IMR-90 (cell line): ENCODE data around the gene BLMH. TPM values are rescaled to one million over a fixed set of nuclear protein-coding genes. Genes with fewer than 3 reads are reported as not detected.

Source experiments
- ATAC-seq: fragments of 200-7000 bp; cut with Tn5 transposase; 2 replicates; pipeline ENCODE4 v1.9.1; 2020; ENCODE audit warnings: low read depth, mild to moderate bottlenecking, moderate library complexity
- BruUV-seq: library from RNA; stranded (reverse); fragments of 400-500 nt; replicated peaks from 2 replicates; lab custom pipeline; 2021; lab: Mats Ljungman, UMichigan
- CTCF ChIA-PET: fragments of 300-600 bp; formaldehyde crosslinking; extraction: SDS; loops from one replicate; lab custom pipeline; 2021; ENCODE audit warnings: antibody characterized with exemption; lab: Yijun Ruan, JAX
- POLR2A ChIA-PET: fragments of 300-600 bp; sonication (Branson Sonifier 250); formaldehyde crosslinking; loops from one replicate; lab custom pipeline; 2022; ENCODE audit warnings: antibody characterized with exemption; ENCODE audit not compliant: unreplicated experiment; lab: Charles Lee
- DNase-seq: peaks from one replicate; pipeline ENCODE4 v3.0.0; 2013
- H2AFZ ChIP-seq: replicated peaks from 2 replicates; pipeline ENCODE3; 2013; ENCODE audit warnings: low read length, mild to moderate bottlenecking; ENCODE audit not compliant: poor library complexity
- H2AK5ac ChIP-seq: 2 replicates; pipeline ENCODE4 v1.6.1; 2013; ENCODE audit warnings: low read depth, low read length, inconsistent platforms
- H2AK9ac ChIP-seq: replicated peaks from 2 replicates; pipeline ENCODE3; 2013; ENCODE audit warnings: mild to moderate bottlenecking, low read depth, low read length, moderate library complexity; ENCODE audit not compliant: poor library complexity
- H2BK120ac ChIP-seq: 2 replicates; pipeline ENCODE4 v1.6.1; 2013; ENCODE audit warnings: low read depth, low read length, inconsistent platforms
- H2BK15ac ChIP-seq: 3 replicates; pipeline ENCODE4 v1.6.1; 2013; ENCODE audit warnings: low read depth, low read length, inconsistent platforms
- H2BK20ac ChIP-seq: 2 replicates; pipeline ENCODE4 v1.6.1; 2013; ENCODE audit warnings: low read depth, mild to moderate bottlenecking, inconsistent platforms, low read length, moderate library complexity
- H2BK5ac ChIP-seq: 2 replicates; pipeline ENCODE4 v1.6.1; 2013; ENCODE audit warnings: mild to moderate bottlenecking, low read depth, low read length, inconsistent platforms; ENCODE audit not compliant: poor library complexity, severe bottlenecking
- H3K14ac ChIP-seq: replicated peaks from 2 replicates; pipeline ENCODE4 v1.6.1; 2013; ENCODE audit warnings: low read depth, low read length, inconsistent platforms
- H3K18ac ChIP-seq: 2 replicates; pipeline ENCODE4 v1.6.1; 2013; ENCODE audit warnings: low read depth, low read length, control low read depth
- H3K23ac ChIP-seq: 2 replicates; pipeline ENCODE4 v1.6.1; 2013; ENCODE audit warnings: low read depth, low read length, inconsistent platforms
- H3K27ac ChIP-seq: 2 replicates; pipeline ENCODE4 v1.5.1; 2013; ENCODE audit warnings: mild to moderate bottlenecking, control low read depth, low read length; ENCODE audit not compliant: insufficient read depth
- H3K27me3 ChIP-seq: 2 replicates; pipeline ENCODE4 v1.6.1; 2013; ENCODE audit warnings: low read length; ENCODE audit not compliant: control insufficient read depth, insufficient read depth
- H3K36me3 ChIP-seq: 2 replicates; pipeline ENCODE4 v1.6.1; 2013; ENCODE audit warnings: low read length, mixed read lengths; ENCODE audit not compliant: control insufficient read depth, insufficient read depth
- H3K4ac ChIP-seq: 2 replicates; pipeline ENCODE4 v1.6.1; 2013; ENCODE audit warnings: low read depth, low read length, inconsistent platforms
- H3K4me1 ChIP-seq: 2 replicates; pipeline ENCODE4 v1.6.1; 2013; ENCODE audit warnings: low read length, mixed read lengths; ENCODE audit not compliant: control insufficient read depth, insufficient read depth
- H3K4me2 ChIP-seq: 2 replicates; pipeline ENCODE4 v1.6.1; 2013; ENCODE audit warnings: low read depth, mild to moderate bottlenecking, control low read depth, low read length, moderate library complexity
- H3K4me3 ChIP-seq: 2 replicates; pipeline ENCODE4 v1.5.1; 2013; ENCODE audit warnings: low read depth, mild to moderate bottlenecking, control low read depth, low read length, moderate library complexity; ENCODE audit not compliant: insufficient read depth
- H3K56ac ChIP-seq: 2 replicates; pipeline ENCODE4 v1.6.1; 2013; ENCODE audit warnings: low read length, inconsistent platforms; ENCODE audit not compliant: insufficient read depth; ENCODE audit errors: extremely low read depth
- H3K79me1 ChIP-seq, 2 experiments: 2 replicates each; pipeline ENCODE4 v1.6.1; 2013; ENCODE audit warnings: low read length in 2 of 2, inconsistent platforms in 1 of 2, low read depth in 1 of 2
- H3K9ac ChIP-seq: 2 replicates; pipeline ENCODE4 v1.6.1; 2013; ENCODE audit warnings: low read depth, low read length, control low read depth
- H3K9me1 ChIP-seq: 2 replicates; pipeline ENCODE4 v1.6.1; 2013; ENCODE audit warnings: low read length, inconsistent platforms; ENCODE audit not compliant: insufficient read depth
- H3K9me3 ChIP-seq: 2 replicates; pipeline ENCODE4 v1.6.1; 2013; ENCODE audit warnings: low read length; ENCODE audit not compliant: control insufficient read depth, insufficient read depth
- H4K20me1 ChIP-seq: 2 replicates; pipeline ENCODE4 v1.6.1; 2013; ENCODE audit warnings: low read length, inconsistent platforms; ENCODE audit not compliant: insufficient read depth
- H4K5ac ChIP-seq: 2 replicates; pipeline ENCODE4 v1.6.1; 2013; ENCODE audit warnings: mild to moderate bottlenecking, low read depth, low read length, control low read depth
- H4K8ac ChIP-seq, 2 experiments: 2 replicates each; pipeline ENCODE4 v1.6.1; 2013; ENCODE audit warnings: low read depth in 2 of 2, low read length in 2 of 2, control low read depth in 1 of 2, inconsistent platforms in 1 of 2
- H4K91ac ChIP-seq: 2 replicates; pipeline ENCODE4 v1.6.1; 2013; ENCODE audit warnings: low read depth, low read length, inconsistent platforms; ENCODE audit not compliant: insufficient read depth
- BHLHE40 ChIP-seq: fragments of 150-350 bp; IDR thresholded peaks from 2 replicates; pipeline ENCODE4 v1.6.1; 2016; ENCODE audit warnings: mild to moderate bottlenecking, low read depth, low read length
- CEBPB ChIP-seq: IDR thresholded peaks from 2 replicates; pipeline ENCODE4 v1.6.1; 2012; ENCODE audit warnings: low read depth, low read length, improper control_type of control experiment
- CHD1 ChIP-seq: IDR thresholded peaks from 2 replicates; pipeline ENCODE4 v1.6.1; 2012; ENCODE audit warnings: low read depth, low read length, improper control_type of control experiment
- FOS ChIP-seq: fragments of 150-350 bp; IDR thresholded peaks from 2 replicates; pipeline ENCODE4 v1.6.1; 2016; ENCODE audit warnings: low read depth, low read length
- MAFK ChIP-seq: IDR thresholded peaks from 2 replicates; pipeline ENCODE4 v1.6.1; 2012; ENCODE audit warnings: low read depth, low read length, improper control_type of control experiment
- MAZ ChIP-seq: IDR thresholded peaks from 2 replicates; pipeline ENCODE4 v1.6.1; 2012; ENCODE audit warnings: low read depth, mild to moderate bottlenecking, low read length, improper control_type of control experiment, moderate library complexity, borderline replicate concordance
- MXI1 ChIP-seq: IDR thresholded peaks from 2 replicates; pipeline ENCODE4 v1.6.1; 2012; ENCODE audit warnings: low read depth, mild to moderate bottlenecking, low read length, moderate library complexity, borderline replicate concordance
- NFE2L2 ChIP-seq: fragments of 150-350 bp; IDR thresholded peaks from 2 replicates; pipeline ENCODE4 v1.6.1; 2016; ENCODE audit warnings: low read depth, mild to moderate bottlenecking, low read length
- POLR2A ChIP-seq: IDR thresholded peaks from 2 replicates; pipeline ENCODE4 v1.6.1; 2012; ENCODE audit warnings: mild to moderate bottlenecking, low read depth, low read length
- RAD21 ChIP-seq: IDR thresholded peaks from 2 replicates; pipeline ENCODE4 v1.6.1; 2012; ENCODE audit warnings: low read length, improper control_type of control experiment
- RCOR1 ChIP-seq: IDR thresholded peaks from 2 replicates; pipeline ENCODE4 v1.6.1; 2012; ENCODE audit warnings: mild to moderate bottlenecking, low read length, improper control_type of control experiment; ENCODE audit not compliant: insufficient replicate concordance
- RFX5 ChIP-seq: IDR thresholded peaks from 2 replicates; pipeline ENCODE4 v1.8.0; 2012; ENCODE audit warnings: low read depth, mild to moderate bottlenecking, low read length, moderate library complexity
- SMC3 ChIP-seq: fragments of 150-350 bp; IDR thresholded peaks from 2 replicates; pipeline ENCODE4 v1.6.1; 2016; ENCODE audit warnings: low read depth, mild to moderate bottlenecking, antibody characterized with exemption, low read length, moderate library complexity
- WGBS, 2 experiments: methylation state at CpG; one replicate each; pipeline versions ENCODE4 v1.1.5 to v1.1.7; 2013; ENCODE audit warnings: missing lambda C conversion rate in 2 of 2; ENCODE audit not compliant: insufficient read length in 1 of 2; ENCODE audit errors: extremely low coverage in 2 of 2; 5-methylcytosine and 5-hydroxymethylcytosine counted together
- dilution Hi-C: fragments of 300-500 bp; cut with HindIII; formaldehyde crosslinking; loops from one replicate; pipeline ENCODE4 v1.14.3; 2018; ENCODE audit warnings: low sequenced_read_pairs; ENCODE audit not compliant: unreplicated experiment
- in situ Hi-C: fragments of 300-500 bp; cut with MboI; formaldehyde crosslinking; loops from 3 replicates; pipeline ENCODE4 v1.14.3; 2019; ENCODE audit warnings: low sequenced_read_pairs, inconsistent platforms, mixed read lengths
- intact Hi-C: fragments of 100-400 bp; cut with micrococcal nuclease; formaldehyde crosslinking; loops from 2 replicates; pipeline ENCODE4 v1.10.0; 2022
- polyA plus RNA-seq, 3 experiments: library from polyadenylated mRNA; depleted of rRNA; stranded (reverse); fragments of >200 nt; gene quantifications; 2 replicates each; pipeline ENCODE4 v1.2.3, GENCODE V29; 2012; ENCODE audit warnings: low replicate concordance in 1 of 3
- total RNA-seq: library from RNA; depleted of rRNA; stranded (reverse); fragments of >200 nt; gene quantifications from 2 replicates; pipeline ENCODE4 v1.2.3, GENCODE V29; 2012
- TF ChIP-seq, protein P1 (sequence below): fragments of 150-350 bp; IDR thresholded peaks from 2 replicates; pipeline ENCODE4 v1.6.1; 2016; ENCODE audit warnings: low read depth, mild to moderate bottlenecking, low read length, moderate library complexity, borderline replicate concordance
- TF ChIP-seq, protein P2 (sequence below): fragments of 150-350 bp; IDR thresholded peaks from 2 replicates; pipeline ENCODE4 v1.6.1; 2017; ENCODE audit warnings: mild to moderate bottlenecking, antibody characterized with exemption, low read length, low read depth
- TF ChIP-seq, protein P3 (sequence below): conservative IDR thresholded peaks from 2 replicates; pipeline ENCODE4 v1.5.1; 2012; ENCODE audit warnings: mild to moderate bottlenecking, low read depth, low read length, improper control_type of control experiment

The BLMH gene
- total and polyA plus RNA-seq, 2 of the 4 experiments (the other 2 are of a cell fraction), result 17.3 to 20.8 TPM

- no peak overlapping the region for H4K8ac ChIP-seq
- H3K79me1 ChIP-seq, result no peaks in the 10 kb centered on the region
- no peak overlapping the region for H3K9ac ChIP-seq
- H4K20me1 ChIP-seq, result no peaks in the 10 kb centered on the region
- H2BK15ac ChIP-seq, result no peak overlapping the region
- H2AK9ac ChIP-seq, result no peak overlapping the region
- H4K5ac ChIP-seq, result no peak overlapping the region
- H3K27me3 ChIP-seq, result peaks cover 37% of the 10 kb centered on the region
- TF ChIP-seq MAFK (no peak), CEBPB (no peak), RCOR1 (no peak), CHD1 (no peak), RFX5 (no peak), SMC3 (no peak), RAD21 (no peak), FOS (no peak), MAZ (no peak), POLR2A (no peak), MXI1 (no peak), BHLHE40 (no peak), NFE2L2 (no peak)
- TF ChIP-seq, protein P1, sequence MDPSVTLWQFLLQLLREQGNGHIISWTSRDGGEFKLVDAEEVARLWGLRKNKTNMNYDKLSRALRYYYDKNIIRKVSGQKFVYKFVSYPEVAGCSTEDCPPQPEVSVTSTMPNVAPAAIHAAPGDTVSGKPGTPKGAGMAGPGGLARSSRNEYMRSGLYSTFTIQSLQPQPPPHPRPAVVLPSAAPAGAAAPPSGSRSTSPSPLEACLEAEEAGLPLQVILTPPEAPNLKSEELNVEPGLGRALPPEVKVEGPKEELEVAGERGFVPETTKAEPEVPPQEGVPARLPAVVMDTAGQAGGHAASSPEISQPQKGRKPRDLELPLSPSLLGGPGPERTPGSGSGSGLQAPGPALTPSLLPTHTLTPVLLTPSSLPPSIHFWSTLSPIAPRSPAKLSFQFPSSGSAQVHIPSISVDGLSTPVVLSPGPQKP, result no peak
- TF ChIP-seq, protein P2, sequence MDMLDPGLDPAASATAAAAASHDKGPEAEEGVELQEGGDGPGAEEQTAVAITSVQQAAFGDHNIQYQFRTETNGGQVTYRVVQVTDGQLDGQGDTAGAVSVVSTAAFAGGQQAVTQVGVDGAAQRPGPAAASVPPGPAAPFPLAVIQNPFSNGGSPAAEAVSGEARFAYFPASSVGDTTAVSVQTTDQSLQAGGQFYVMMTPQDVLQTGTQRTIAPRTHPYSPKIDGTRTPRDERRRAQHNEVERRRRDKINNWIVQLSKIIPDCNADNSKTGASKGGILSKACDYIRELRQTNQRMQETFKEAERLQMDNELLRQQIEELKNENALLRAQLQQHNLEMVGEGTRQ, result no peak
- TF ChIP-seq, protein P3, sequence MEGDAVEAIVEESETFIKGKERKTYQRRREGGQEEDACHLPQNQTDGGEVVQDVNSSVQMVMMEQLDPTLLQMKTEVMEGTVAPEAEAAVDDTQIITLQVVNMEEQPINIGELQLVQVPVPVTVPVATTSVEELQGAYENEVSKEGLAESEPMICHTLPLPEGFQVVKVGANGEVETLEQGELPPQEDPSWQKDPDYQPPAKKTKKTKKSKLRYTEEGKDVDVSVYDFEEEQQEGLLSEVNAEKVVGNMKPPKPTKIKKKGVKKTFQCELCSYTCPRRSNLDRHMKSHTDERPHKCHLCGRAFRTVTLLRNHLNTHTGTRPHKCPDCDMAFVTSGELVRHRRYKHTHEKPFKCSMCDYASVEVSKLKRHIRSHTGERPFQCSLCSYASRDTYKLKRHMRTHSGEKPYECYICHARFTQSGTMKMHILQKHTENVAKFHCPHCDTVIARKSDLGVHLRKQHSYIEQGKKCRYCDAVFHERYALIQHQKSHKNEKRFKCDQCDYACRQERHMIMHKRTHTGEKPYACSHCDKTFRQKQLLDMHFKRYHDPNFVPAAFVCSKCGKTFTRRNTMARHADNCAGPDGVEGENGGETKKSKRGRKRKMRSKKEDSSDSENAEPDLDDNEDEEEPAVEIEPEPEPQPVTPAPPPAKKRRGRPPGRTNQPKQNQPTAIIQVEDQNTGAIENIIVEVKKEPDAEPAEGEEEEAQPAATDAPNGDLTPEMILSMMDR, result no peak
- H3K4me1 ChIP-seq, result no peaks in the 10 kb centered on the region
- dilution Hi-C loops, result no loop called here
- H3K4me2 ChIP-seq, result no peak overlapping the region
- H2AK5ac ChIP-seq, result no peak overlapping the region
- no peak overlapping the region for H3K27ac ChIP-seq
- H3K4me3 ChIP-seq, result no peak overlapping the region
- no peak overlapping the region for H2BK120ac ChIP-seq
- ATAC-seq (no peak), DNase-seq (no peak)
- BruUV-seq, result no TSS peak
- POLR2A ChIA-PET, result no interaction called here
- no CpG with 5 or more reads among the region's 6 CpGs for WGBS, 2 experiments
- CTCF ChIA-PET, result no interaction called here
- H2BK20ac ChIP-seq, result no peak overlapping the region
- H3K9me1 ChIP-seq, result no peaks in the 10 kb centered on the region
- no peak overlapping the region for H4K91ac ChIP-seq
- intact Hi-C loops, result no loop called here
- no peaks in the 10 kb centered on the region for H3K36me3 ChIP-seq
- no peak overlapping the region for H3K4ac ChIP-seq
- H2BK5ac ChIP-seq, result no peak overlapping the region
- no peaks in the 10 kb centered on the region for H3K9me3 ChIP-seq
- H3K56ac ChIP-seq, result no peak overlapping the region
- H3K14ac ChIP-seq, result no peak overlapping the region
- in situ Hi-C loops, result no loop called here
- H3K18ac ChIP-seq, result no peak overlapping the region
- H3K23ac ChIP-seq, result no peak overlapping the region
- H2AFZ ChIP-seq, result no peak overlapping the region
Measured at GRCh38 chr17:30211371-30211770, 80.4 kb downstream of the BLMH start.
